ENCODE data around the gene CHPF2. TPM values are rescaled to one million over a fixed set of nuclear protein-coding genes. Genes with fewer than 3 reads are reported as not detected.

CHPF2 gene
- total and polyA plus RNA-seq, 2 of the 13 experiments (the other 11 are each of a cell fraction or from before 2014, with no cell fraction given) = 15.4 to 21.5 TPM

- TF ChIP-seq SP2 (CRISPR knock-in tag; IDR thresholded peaks at IDR 0.05) = no peak
- no peak for TF ChIP-seq ZNF343 (CRISPR knock-in tag; IDR thresholded peaks at IDR 0.05)
- no peak for TF ChIP-seq FOXO1 (CRISPR knock-in tag; IDR thresholded peaks at IDR 0.05)
- TF ChIP-seq ZNF644 (CRISPR knock-in tag; IDR thresholded peaks at IDR 0.05; ENCODE audit: low read depth) = no peak
- TF ChIP-seq ZIK1 (CRISPR knock-in tag; IDR thresholded peaks at IDR 0.05; ENCODE audit: borderline replicate concordance, low read depth) = no peak
- no peak for TF ChIP-seq ZNF513 (CRISPR knock-in tag; conservative IDR thresholded peaks at IDR 0.05)
- TF ChIP-seq GATAD1 (CRISPR knock-in tag; IDR thresholded peaks at IDR 0.05) = no peak
- TF ChIP-seq GTF3A (CRISPR knock-in tag; conservative IDR thresholded peaks at IDR 0.05) = no peak
- TF ChIP-seq MIER3 (CRISPR knock-in tag; IDR thresholded peaks at IDR 0.05; ENCODE audit: borderline replicate concordance) = no peak
- no peak for TF ChIP-seq ZNF446 (CRISPR knock-in tag; IDR thresholded peaks at IDR 0.05)
Observed at GRCh38 chr7:151249034-151249731, 16.9 kb downstream of the CHPF2 start (continued).

- Histone ChIP-seq H3K27ac (ENCODE audit: extremely low read length, insufficient read depth, low read length) (no peak overlapping the region), H2AFZ (ENCODE audit: low read length) (no peak overlapping the region), H4K20me1 (ENCODE audit: insufficient read depth, low read length) (no peaks in the 10 kb centered on the region; the same call in 1 of the 2 replicates), H3K9me3 (ENCODE audit: low read length) (no peaks in the 10 kb centered on the region), H3K4me1 (ENCODE audit: insufficient read depth, low read length) (peaks cover 66% of the 10 kb centered on the region), H3K4me3 (replicated peaks in 1 of 3; ENCODE audit: insufficient read depth in 1 of 3, low read depth in 2 of 3, low read length in 3 of 3) (peak overlapping the region; percentile 29 to 71 (median 59); a peak in 4 of 6 replicates), H3K27me3 (ENCODE audit: control insufficient read depth in 1 of 2, insufficient read depth in 2 of 2, low read length in 2 of 2) (peaks cover 17 to 88% of the 10 kb centered on the region in 2 experiments), H3K36me3 (replicated peaks in 1 of 2; ENCODE audit: control insufficient read depth in 1 of 2, insufficient read depth in 2 of 2, low read length in 2 of 2) (no peaks in the 10 kb centered on the region), H3K9ac (ENCODE audit: insufficient read depth, low read depth, low read length) (no peak overlapping the region), H3K4me2 (ENCODE audit: low read depth, low read length) (peak overlapping the region; percentile 83), H3K79me2 (ENCODE audit: insufficient read depth, low read length) (no peaks in the 10 kb centered on the region)
- 6% methylated on average over 3 of the region's 5 CpGs for WGBS (ENCODE audit: low lambda C conversion rate)
- DNase-seq (ENCODE audit: low spot score) (no peak), FAIRE-seq (no peak), ATAC-seq (no peak)
- ChIA-PET CTCF (ENCODE audit: low intra/inter-chr PET ratio, low total read pairs) (no interaction called here), POLR2A (no interaction called here)
- intact Hi-C loops (cut with micrococcal nuclease; ENCODE audit: unreplicated experiment) = loop anchor here (2.0 to 10.0 kb wide), 4 partner anchors 17 to 165 kb away; partner anchors contain the start of genes AGAP3, CHPF2, FASTK and TMUB1
- in situ Hi-C loops (cut with HindIII; ENCODE audit: extremely low pct_ligation_motif_present, low pct_unique_long_range_greater_than_20kb) = loop anchor here (5.0 kb wide), 1 partner anchor 53 kb away; no protein-coding TSS in a partner anchor
- no peak for TF ChIP-seq GABPA (IDR thresholded peaks at IDR 0.05; ENCODE audit: low read depth, low read length)
- peak; percentile 21; the same call in 1 of the 2 replicates for TF ChIP-seq GABPA (CRISPR knock-in tag; IDR thresholded peaks at IDR 0.05; ENCODE audit: low read depth)
- 0 out of 2 replicates have a peak, but pooled peaks have one; percentile 8 for TF ChIP-seq GABPB1 (CRISPR knock-in tag; IDR thresholded peaks at IDR 0.05)
- TF ChIP-seq KDM1A (CRISPR knock-in tag; IDR thresholded peaks at IDR 0.05) = no peak
- TF ChIP-seq ZNF296 (CRISPR knock-in tag; conservative IDR thresholded peaks at IDR 0.05) = no peak
- no TSS peak for BruUV-seq (replicated peaks)
Observed at GRCh38 chr7:151249732-151250072, 17.4 kb downstream of the CHPF2 start.

All from HepG2 (cell line).